Loucy (cell line): ENCODE results near the gene PCED1B.
"Not testable (repeated sequence)": the region's sequence is repeated elsewhere in the genome, so short reads cannot be mapped to it uniquely, and the experiment has no call there.

Experiments used
- H2AFZ ChIP-seq: fragments of 200-600 bp; sonication (generic); 2 replicates; pipeline ENCODE4 v1.6.0; 2016; ENCODE audit warnings: antibody characterized with exemption, mild to moderate bottlenecking, low read length, moderate library complexity
- H3F3A ChIP-seq: fragments of 200-600 bp; 2 replicates; pipeline ENCODE4 v1.6.0; 2016; ENCODE audit warnings: antibody characterized with exemption, low read depth, mild to moderate bottlenecking
- H3K27me3 ChIP-seq: fragments of 200-600 bp; sonication (generic); 2 replicates; pipeline ENCODE4 v1.6.1; 2014; ENCODE audit warnings: low read length, mild to moderate bottlenecking; ENCODE audit not compliant: insufficient read depth, poor library complexity, severe bottlenecking
- H3K36me3 ChIP-seq: fragments of 200-600 bp; sonication (generic); 2 replicates; pipeline ENCODE4 v1.6.1; 2016; ENCODE audit warnings: low read length; ENCODE audit not compliant: insufficient read depth
- H3K4me1 ChIP-seq: fragments of 200-600 bp; sonication (generic); 2 replicates; pipeline ENCODE4 v1.5.1; 2014; ENCODE audit warnings: low read length, mild to moderate bottlenecking; ENCODE audit not compliant: insufficient read depth, poor library complexity, severe bottlenecking
- H3K4me2 ChIP-seq: fragments of 200-600 bp; sonication (generic); 2 replicates; pipeline ENCODE4 v1.6.0; 2014; ENCODE audit warnings: antibody characterized with exemption, low read length, low read depth, mild to moderate bottlenecking; ENCODE audit not compliant: poor library complexity, severe bottlenecking
- H3K4me3 ChIP-seq: fragments of 200-600 bp; sonication (generic); 2 replicates; pipeline ENCODE4 v1.5.1; 2014; ENCODE audit warnings: low read length, mild to moderate bottlenecking, mixed read lengths; ENCODE audit not compliant: poor library complexity, severe bottlenecking
- H3K79me2 ChIP-seq: fragments of 200-600 bp; sonication (generic); 2 replicates; pipeline ENCODE4 v1.6.1; 2014; ENCODE audit warnings: low read length; ENCODE audit not compliant: insufficient read depth
- H3K9ac ChIP-seq: fragments of 200-600 bp; sonication (generic); 2 replicates; pipeline ENCODE4 v1.6.0; 2014; ENCODE audit warnings: mild to moderate bottlenecking, low read depth, low read length, moderate library complexity; ENCODE audit not compliant: poor library complexity, severe bottlenecking
- H3K9me2 ChIP-seq: fragments of 200-600 bp; sonication (generic); replicated peaks from 2 replicates; pipeline ENCODE4 v1.6.1; 2016; ENCODE audit warnings: low read depth, low read length, mixed read lengths
- H3K9me3 ChIP-seq: fragments of 200-600 bp; sonication (generic); 2 replicates; pipeline ENCODE4 v1.6.1; 2014; ENCODE audit warnings: mild to moderate bottlenecking, antibody characterized with exemption, low read length, low read depth; ENCODE audit not compliant: insufficient read depth
- H4K20me1 ChIP-seq: fragments of 200-600 bp; sonication (generic); 2 replicates; pipeline ENCODE4 v1.6.0; 2014; ENCODE audit warnings: antibody characterized with exemption, low read length, mild to moderate bottlenecking; ENCODE audit not compliant: insufficient read depth, poor library complexity, severe bottlenecking
- EZH2phosphoT487 ChIP-seq: fragments of 200-600 bp; IDR thresholded peaks from 2 replicates; pipeline ENCODE4 v1.6.1; 2018; ENCODE audit warnings: antibody characterized with exemption, mild to moderate bottlenecking, moderate library complexity, borderline replicate concordance
- TF ChIP-seq, protein P1 (sequence below): fragments of 200-600 bp; sonication (generic); conservative IDR thresholded peaks from 2 replicates; pipeline ENCODE4 v1.5.1; 2014; ENCODE audit warnings: mild to moderate bottlenecking, antibody characterized with exemption, low read length

Gene PCED1B

DNA sequence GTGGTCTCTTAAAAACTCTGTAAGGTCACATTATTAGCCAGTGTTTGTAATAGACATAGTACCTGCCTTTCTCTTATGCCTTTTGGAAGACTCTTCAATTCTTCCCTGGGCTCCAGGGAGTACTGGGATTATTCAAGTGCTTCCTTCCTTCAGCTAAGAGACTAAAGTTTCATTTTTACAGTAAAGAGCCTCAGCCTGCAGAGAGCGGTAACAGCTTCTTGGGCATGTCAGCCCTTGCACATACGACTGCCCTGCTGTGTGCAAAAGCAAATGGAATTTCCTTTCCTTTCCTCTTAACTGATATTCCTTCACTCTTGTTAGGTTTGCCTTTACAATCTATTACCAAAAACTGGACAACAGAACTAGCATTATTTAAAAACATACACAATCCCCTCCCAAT is 33.3 kb downstream of the PCED1B start:
- H3K27me3 ChIP-seq: no peaks in the 10 kb centered on the region
- H3K9ac ChIP-seq: no peak overlapping the region
- no peak overlapping the region for H2AFZ ChIP-seq
- peaks cover 4% of the 10 kb centered on the region for H3K4me1 ChIP-seq
- H4K20me1 ChIP-seq: no peaks in the 10 kb centered on the region
- no peak for TF ChIP-seq EZH2phosphoT487
- TF ChIP-seq, protein P1, sequence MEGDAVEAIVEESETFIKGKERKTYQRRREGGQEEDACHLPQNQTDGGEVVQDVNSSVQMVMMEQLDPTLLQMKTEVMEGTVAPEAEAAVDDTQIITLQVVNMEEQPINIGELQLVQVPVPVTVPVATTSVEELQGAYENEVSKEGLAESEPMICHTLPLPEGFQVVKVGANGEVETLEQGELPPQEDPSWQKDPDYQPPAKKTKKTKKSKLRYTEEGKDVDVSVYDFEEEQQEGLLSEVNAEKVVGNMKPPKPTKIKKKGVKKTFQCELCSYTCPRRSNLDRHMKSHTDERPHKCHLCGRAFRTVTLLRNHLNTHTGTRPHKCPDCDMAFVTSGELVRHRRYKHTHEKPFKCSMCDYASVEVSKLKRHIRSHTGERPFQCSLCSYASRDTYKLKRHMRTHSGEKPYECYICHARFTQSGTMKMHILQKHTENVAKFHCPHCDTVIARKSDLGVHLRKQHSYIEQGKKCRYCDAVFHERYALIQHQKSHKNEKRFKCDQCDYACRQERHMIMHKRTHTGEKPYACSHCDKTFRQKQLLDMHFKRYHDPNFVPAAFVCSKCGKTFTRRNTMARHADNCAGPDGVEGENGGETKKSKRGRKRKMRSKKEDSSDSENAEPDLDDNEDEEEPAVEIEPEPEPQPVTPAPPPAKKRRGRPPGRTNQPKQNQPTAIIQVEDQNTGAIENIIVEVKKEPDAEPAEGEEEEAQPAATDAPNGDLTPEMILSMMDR: no peak
- H3K4me2 ChIP-seq: no peak overlapping the region
- H3K4me3 ChIP-seq: no peak overlapping the region
- H3K9me3 ChIP-seq: no peaks in the 10 kb centered on the region
- no peaks in the 10 kb centered on the region for H3K9me2 ChIP-seq
- no peaks in the 10 kb centered on the region for H3K79me2 ChIP-seq
- H3F3A ChIP-seq: no peaks in the 10 kb centered on the region
- no peaks in the 10 kb centered on the region for H3K36me3 ChIP-seq

DNA sequence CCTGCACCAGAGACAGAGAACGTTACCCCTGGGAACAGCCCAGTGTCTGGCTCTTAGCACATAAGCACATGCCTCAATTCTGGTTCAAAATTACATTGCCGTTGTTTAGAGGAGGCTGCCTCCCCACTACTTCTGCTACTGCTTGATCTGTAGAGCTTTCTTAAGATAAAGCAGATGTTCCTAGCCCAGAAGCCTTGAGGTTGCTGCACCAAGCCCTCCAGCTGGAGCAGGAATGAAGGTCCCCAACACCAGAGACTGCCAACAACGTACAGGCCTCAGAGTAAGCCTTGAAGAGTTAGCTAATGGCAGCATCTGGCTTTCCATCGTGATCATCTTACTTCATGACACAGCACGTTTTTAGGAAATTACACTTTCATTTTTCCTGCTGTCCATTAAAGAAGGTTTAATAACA is 35.1 kb downstream of the PCED1B start:
- TF ChIP-seq EZH2phosphoT487: no peak
- TF ChIP-seq, protein P1: no peak
- Histone ChIP-seq H3K9me3 (no peaks in the 10 kb centered on the region), H3K27me3 (no peaks in the 10 kb centered on the region), H3K4me2 (no peak overlapping the region), H2AFZ (no peak overlapping the region), H3K9me2 (no peaks in the 10 kb centered on the region), H3K36me3 (no peaks in the 10 kb centered on the region), H3F3A (no peaks in the 10 kb centered on the region), H3K79me2 (no peaks in the 10 kb centered on the region), H4K20me1 (no peaks in the 10 kb centered on the region), H3K9ac (no peak overlapping the region), H3K4me1 (no peaks in the 10 kb centered on the region), H3K4me3 (no peak overlapping the region)

DNA sequence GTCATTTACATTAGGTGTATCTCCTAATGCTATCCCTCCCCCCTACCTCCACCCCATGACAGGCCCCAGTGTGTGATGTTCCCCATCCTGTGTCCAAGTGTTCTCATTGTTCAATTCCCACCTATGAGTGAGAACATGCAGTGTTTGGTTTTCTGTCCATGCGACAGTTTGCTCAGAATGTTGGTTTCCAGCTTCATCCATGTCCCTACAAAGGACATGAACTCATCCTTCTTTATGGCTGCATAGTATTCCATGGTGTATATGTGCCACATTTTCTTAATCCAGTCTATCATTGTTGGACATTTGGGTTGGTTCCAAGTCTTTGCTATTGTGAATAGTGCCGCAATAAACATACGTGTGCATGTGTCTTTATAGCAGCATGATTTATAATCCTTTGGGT is 37.9 kb downstream of the PCED1B start:
- not testable (repeated sequence) for H3K9me2 ChIP-seq, H4K20me1 ChIP-seq, H3K79me2 ChIP-seq, H3F3A ChIP-seq, H3K4me2 ChIP-seq, H3K36me3 ChIP-seq, H3K4me1 ChIP-seq, H3K9ac ChIP-seq, H3K9me3 ChIP-seq, H3K4me3 ChIP-seq, H3K27me3 ChIP-seq, H2AFZ ChIP-seq

DNA sequence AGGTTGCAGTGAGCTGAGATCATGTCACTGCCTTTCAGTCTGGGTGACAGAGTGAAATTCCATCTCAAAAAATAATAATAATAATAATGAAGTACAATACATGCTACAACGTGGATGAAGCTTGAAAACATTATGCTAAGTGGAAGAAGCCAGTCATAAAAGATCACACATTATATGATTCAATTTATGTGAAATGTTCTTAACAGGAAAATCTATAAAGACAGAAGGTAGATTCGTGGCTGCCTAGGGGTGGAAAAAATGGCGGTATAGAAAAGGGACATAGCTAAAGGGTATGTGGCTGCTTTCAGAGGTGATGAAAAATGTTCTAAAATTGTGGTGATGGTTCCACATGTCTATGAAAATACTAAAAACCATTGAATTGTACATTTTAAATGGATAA is 41.3 kb downstream of the PCED1B start:
- Histone ChIP-seq H3K36me3 (no peaks in the 10 kb centered on the region), H3K27me3 (no peaks in the 10 kb centered on the region), H3F3A (no peaks in the 10 kb centered on the region), H2AFZ (no peak overlapping the region), H3K9me3 (no peaks in the 10 kb centered on the region), H3K4me1 (peaks cover 6% of the 10 kb centered on the region), H3K4me3 (no peak overlapping the region), H4K20me1 (no peaks in the 10 kb centered on the region), H3K79me2 (no peaks in the 10 kb centered on the region), H3K4me2 (no peak overlapping the region), H3K9me2 (no peaks in the 10 kb centered on the region), H3K9ac (no peak overlapping the region)
- TF ChIP-seq, protein P1: no peak
- TF ChIP-seq EZH2phosphoT487: no peak
